Activated T-cell treated with anti-CD3 and anti-CD28 coated beads, Interleukin-2, amount 50 U/mL, for 72 hours (primary cell): ENCODE results near the gene TMEM267. TPM values are rescaled to one million over a fixed set of nuclear protein-coding genes. Genes with fewer than 3 reads are reported as not detected.
"Not testable (repeated sequence)": the region's sequence is repeated elsewhere in the genome, so short reads cannot be mapped to it uniquely, and the experiment has no call there.

Experiments
- ATAC-seq, 2 donors: fragments of 150-1000 bp; cut with Tn5 transposase; replicated peaks in 1 of 2; 2 replicates each; pipeline ENCODE4 v1.10.0; 2021; ENCODE audit warnings: moderate library complexity in 2 of 2, mild to moderate bottlenecking in 1 of 2
- DNase-seq, 2 donors: peaks; one replicate each; pipeline ENCODE4 v3.0.0; 2021 to 2022; ENCODE audit warnings: mixed read lengths in 1 of 2
- H3K27ac Mint-ChIP-seq: one replicate; pipeline ENCODE4 v1.8.0; 2022; ENCODE audit warnings: mild to moderate bottlenecking, moderate library complexity, mixed read lengths
- H3K27me3 Mint-ChIP-seq: one replicate; pipeline ENCODE4 v1.8.0; 2022; ENCODE audit warnings: low read depth, mixed read lengths
- H3K36me3 Mint-ChIP-seq, 2 donors: one replicate each; pipeline ENCODE4 v1.8.0; 2022; ENCODE audit warnings: mixed read lengths in 2 of 2, mild to moderate bottlenecking in 1 of 2; ENCODE audit not compliant: insufficient read depth in 2 of 2
- H3K4me1 Mint-ChIP-seq: one replicate; pipeline ENCODE4 v1.8.0; 2022; ENCODE audit warnings: low read depth, mixed read lengths
- H3K4me3 Mint-ChIP-seq, 2 donors: one replicate each; pipeline ENCODE4 v1.8.0; 2022; ENCODE audit warnings: mild to moderate bottlenecking in 2 of 2, mixed read lengths in 2 of 2, moderate library complexity in 2 of 2
- H3K9me3 Mint-ChIP-seq, 2 donors: one replicate each; pipeline ENCODE4 v1.8.0; 2022; ENCODE audit warnings: mixed read lengths in 2 of 2
- total RNA-seq, 2 donors: library from RNA; stranded (reverse); gene quantifications; one replicate each; pipeline ENCODE4 v1.2.3, GENCODE V29; 2022

TMEM267 gene
- total RNA-seq, 2 donors from 2014 or later, result 30.7 to 35.5 TPM

GRCh38 chr5:43432486-43433375 is 50.9 kb downstream of the TMEM267 start:
- ATAC-seq, result no peak
- no peak for DNase-seq
- no peaks in the 10 kb centered on the region for H3K27me3 Mint-ChIP-seq
- no peaks in the 10 kb centered on the region for H3K4me1 Mint-ChIP-seq
- no peak overlapping the region for H3K27ac Mint-ChIP-seq
- H3K9me3 Mint-ChIP-seq, result peaks cover 2 to 3% of the 10 kb centered on the region in 2 donors
- H3K4me3 Mint-ChIP-seq, result no peak overlapping the region
- peaks cover 0 to 4% of the 10 kb centered on the region in 2 donors for H3K36me3 Mint-ChIP-seq

GRCh38 chr5:43429706-43430105 is 54.0 kb downstream of the TMEM267 start:
- H3K4me1 Mint-ChIP-seq, result no peaks in the 10 kb centered on the region
- H3K27ac Mint-ChIP-seq, result no peak overlapping the region
- no peaks in the 10 kb centered on the region for H3K36me3 Mint-ChIP-seq
- no peaks in the 10 kb centered on the region for H3K27me3 Mint-ChIP-seq
- DNase-seq (no peak), ATAC-seq (no peak)
- no peak overlapping the region for H3K4me3 Mint-ChIP-seq
- H3K9me3 Mint-ChIP-seq, result no peaks in the 10 kb centered on the region

DNA sequence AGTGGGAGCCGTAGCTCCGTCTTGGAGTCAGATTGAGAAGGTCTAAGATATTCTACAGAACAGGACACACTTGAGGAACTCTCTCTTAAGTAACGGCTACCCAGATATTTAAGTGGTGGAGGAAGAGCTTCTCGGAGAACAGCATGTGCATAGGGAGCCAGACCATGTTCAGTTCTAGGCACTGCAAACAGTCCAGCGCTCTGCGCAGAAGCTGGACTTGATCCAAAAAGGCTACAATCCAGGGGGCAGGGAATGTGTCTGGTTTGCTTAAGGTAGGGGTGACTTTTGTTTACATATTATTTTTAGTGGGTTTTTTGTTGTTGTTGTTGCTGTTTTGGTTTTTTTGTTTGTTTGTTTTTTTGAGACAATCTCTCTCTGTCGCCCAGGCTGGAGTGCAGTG is 54.6 kb downstream of the TMEM267 start:
- Mint-ChIP-seq H3K36me3 (no peaks in the 10 kb centered on the region), H3K9me3 (no peaks in the 10 kb centered on the region), H3K4me3 (no peak overlapping the region), H3K27me3 (no peaks in the 10 kb centered on the region), H3K4me1 (no peaks in the 10 kb centered on the region), H3K27ac (no peak overlapping the region)
- DNase-seq (no peak), ATAC-seq (no peak)

GRCh38 chr5:43427306-43427705 is 56.4 kb downstream of the TMEM267 start:
- Mint-ChIP-seq H3K36me3 (no peaks in the 10 kb centered on the region), H3K27me3 (no peaks in the 10 kb centered on the region), H3K4me1 (no peaks in the 10 kb centered on the region), H3K9me3 (no peaks in the 10 kb centered on the region), H3K4me3 (no peak overlapping the region), H3K27ac (no peak overlapping the region)
- no peak for DNase-seq
- no peak for ATAC-seq

GRCh38 chr5:43425983-43426382 is 57.7 kb downstream of the TMEM267 start:
- H3K4me3 Mint-ChIP-seq, result no peak overlapping the region
- H3K27me3 Mint-ChIP-seq, result no peaks in the 10 kb centered on the region
- no peaks in the 10 kb centered on the region for H3K9me3 Mint-ChIP-seq
- no peaks in the 10 kb centered on the region for H3K36me3 Mint-ChIP-seq
- ATAC-seq (no peak), DNase-seq (no peak)
- no peaks in the 10 kb centered on the region for H3K4me1 Mint-ChIP-seq
- H3K27ac Mint-ChIP-seq, result no peak overlapping the region

DNA sequence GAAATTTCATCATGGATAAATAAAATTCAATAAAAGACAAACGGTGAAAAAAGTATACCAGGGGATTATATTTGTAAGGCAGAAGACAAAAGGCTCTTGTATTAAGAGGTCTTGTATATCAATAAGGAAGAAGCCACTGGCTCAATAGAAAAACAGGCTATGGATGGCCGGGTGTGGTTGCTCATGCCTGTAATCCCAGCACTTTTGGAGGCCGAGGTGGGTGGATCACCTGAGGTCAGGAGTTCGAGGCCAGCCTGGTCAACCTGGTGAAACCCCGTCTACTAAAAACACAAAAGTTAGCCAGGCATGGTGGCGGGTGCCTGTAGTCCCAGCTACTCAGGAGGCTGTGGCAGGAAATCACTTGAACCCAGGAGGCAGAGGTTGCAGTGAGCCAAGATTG is 60.6 kb downstream of the TMEM267 start:
- H3K9me3 Mint-ChIP-seq, H3K4me3 Mint-ChIP-seq, H3K27me3 Mint-ChIP-seq, H3K27ac Mint-ChIP-seq, ATAC-seq, DNase-seq, H3K36me3 Mint-ChIP-seq, H3K4me1 Mint-ChIP-seq: not testable (repeated sequence)

DNA sequence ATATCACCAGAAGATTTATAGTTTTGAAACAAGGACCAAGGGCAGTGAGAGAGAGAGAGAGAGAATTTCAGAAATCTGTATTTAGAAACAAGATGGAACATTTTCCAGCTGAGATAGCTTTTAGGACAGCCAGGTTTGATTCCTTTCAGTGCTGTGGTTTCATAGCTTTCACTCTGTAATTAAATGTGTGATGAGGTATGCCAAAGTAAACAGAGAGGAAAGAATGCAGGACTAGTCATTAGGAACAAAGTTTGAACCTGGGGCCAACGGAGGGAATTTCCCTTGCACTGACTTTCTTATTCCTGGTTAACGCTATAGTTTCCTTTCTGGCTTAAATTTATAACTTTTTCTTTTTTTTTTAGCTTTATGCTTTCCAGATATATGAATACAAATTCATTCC is 61.5 kb downstream of the TMEM267 start:
- H3K36me3 Mint-ChIP-seq, result no peaks in the 10 kb centered on the region
- ATAC-seq (no peak), DNase-seq (no peak)
- H3K9me3 Mint-ChIP-seq, result no peaks in the 10 kb centered on the region
- H3K27ac Mint-ChIP-seq, result peak overlapping the region; percentile 18
- H3K4me3 Mint-ChIP-seq, result no peak overlapping the region
- no peaks in the 10 kb centered on the region for H3K4me1 Mint-ChIP-seq
- no peaks in the 10 kb centered on the region for H3K27me3 Mint-ChIP-seq

DNA sequence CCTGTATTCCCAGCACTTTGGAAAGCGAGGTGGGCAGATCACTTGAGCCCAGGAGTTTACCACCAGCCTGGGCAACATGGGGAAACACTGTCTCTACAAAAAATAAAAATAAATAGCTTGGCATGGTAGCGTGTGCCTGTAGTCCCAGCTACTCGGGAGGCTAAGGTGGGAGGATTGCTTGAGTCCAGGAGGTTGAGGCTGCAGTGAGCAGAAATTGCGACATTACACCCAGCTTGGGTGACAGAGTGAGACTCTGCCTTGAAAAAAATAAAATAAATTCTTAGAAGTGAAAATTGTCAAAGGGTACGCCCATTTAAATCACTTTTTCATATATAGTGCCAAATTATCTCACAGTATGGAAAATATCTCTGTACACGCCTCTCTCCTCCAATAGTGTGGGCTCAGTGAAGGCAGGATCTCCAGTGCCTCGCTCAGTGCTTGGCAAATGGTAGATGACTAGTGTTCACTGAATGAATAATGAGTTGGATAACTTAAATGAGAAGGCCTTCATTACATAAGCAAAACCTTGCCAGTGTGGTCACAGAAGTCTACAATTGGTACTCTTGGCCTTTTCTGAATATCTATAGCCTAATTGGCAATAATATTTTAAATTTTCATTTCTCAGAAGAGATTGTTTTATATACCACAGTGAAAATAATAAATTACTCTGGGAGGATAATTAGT is 62.1 kb downstream of the TMEM267 start:
- no peak for DNase-seq
- H3K4me3 Mint-ChIP-seq, result no peak overlapping the region
- no peaks in the 10 kb centered on the region for H3K9me3 Mint-ChIP-seq
- no peak for ATAC-seq
- no peaks in the 10 kb centered on the region for H3K4me1 Mint-ChIP-seq
- H3K27me3 Mint-ChIP-seq, result no peaks in the 10 kb centered on the region
- H3K36me3 Mint-ChIP-seq, result no peaks in the 10 kb centered on the region
- H3K27ac Mint-ChIP-seq, result peak overlapping the region; percentile 18

GRCh38 chr5:43420241-43420640 is 63.4 kb downstream of the TMEM267 start:
- H3K27me3 Mint-ChIP-seq, result no peaks in the 10 kb centered on the region
- no peaks in the 10 kb centered on the region for H3K9me3 Mint-ChIP-seq
- ATAC-seq (no peak), DNase-seq (no peak)
- no peak overlapping the region for H3K4me3 Mint-ChIP-seq
- no peak overlapping the region for H3K27ac Mint-ChIP-seq
- H3K4me1 Mint-ChIP-seq, result no peaks in the 10 kb centered on the region
- H3K36me3 Mint-ChIP-seq, result no peaks in the 10 kb centered on the region

- H3K4me3 Mint-ChIP-seq, result no peak overlapping the region
- no peaks in the 10 kb centered on the region for H3K36me3 Mint-ChIP-seq
- H3K9me3 Mint-ChIP-seq, result no peaks in the 10 kb centered on the region
- DNase-seq (no peak), ATAC-seq (no peak)
- H3K27ac Mint-ChIP-seq, result no peak overlapping the region
- no peaks in the 10 kb centered on the region for H3K4me1 Mint-ChIP-seq
- no peaks in the 10 kb centered on the region for H3K27me3 Mint-ChIP-seq
Observed at GRCh38 chr5:43418561-43418960, 65.1 kb downstream of the TMEM267 start.

GRCh38 chr5:43416803-43417394 is 66.8 kb downstream of the TMEM267 start:
- Mint-ChIP-seq H3K4me1 (no peaks in the 10 kb centered on the region), H3K27me3 (no peaks in the 10 kb centered on the region), H3K9me3 (no peaks in the 10 kb centered on the region), H3K4me3 (no peak overlapping the region), H3K36me3 (no peaks in the 10 kb centered on the region), H3K27ac (no peak overlapping the region)
- DNase-seq (no peak), ATAC-seq (no peak)

GRCh38 chr5:43415935-43416802 is 67.5 kb downstream of the TMEM267 start:
- no peak overlapping the region for H3K4me3 Mint-ChIP-seq

GRCh38 chr5:43413966-43414365 is 69.7 kb downstream of the TMEM267 start:
- H3K9me3 Mint-ChIP-seq, result no peaks in the 10 kb centered on the region
- no peak overlapping the region for H3K4me3 Mint-ChIP-seq
- no peaks in the 10 kb centered on the region for H3K27me3 Mint-ChIP-seq
- ATAC-seq, result no peak
- no peak overlapping the region for H3K27ac Mint-ChIP-seq
- H3K36me3 Mint-ChIP-seq, result no peaks in the 10 kb centered on the region
- no peak for DNase-seq
- no peaks in the 10 kb centered on the region for H3K4me1 Mint-ChIP-seq

More at GRCh38 chr5:43415935-43416802, 67.5 kb downstream of the TMEM267 start:
- ATAC-seq (no peak), DNase-seq (no peak)
- H3K27ac Mint-ChIP-seq, result no peak overlapping the region
- no peaks in the 10 kb centered on the region for H3K27me3 Mint-ChIP-seq
- H3K4me1 Mint-ChIP-seq, result no peaks in the 10 kb centered on the region
- no peaks in the 10 kb centered on the region for H3K36me3 Mint-ChIP-seq
- H3K9me3 Mint-ChIP-seq, result no peaks in the 10 kb centered on the region
